GM11168 (cell line): Measurements from ENCODE around the gene SIRT2.
"Not testable (repeated sequence)": the region's sequence is repeated elsewhere in the genome, so short reads cannot be mapped to it uniquely, and the experiment has no call there.

Experiments
- in situ Hi-C: fragments of 300-500 bp; cut with MboI; formaldehyde crosslinking; loops from one replicate; pipeline ENCODE4 v1.12.0; 2022; ENCODE audit warnings: low sequenced_read_pairs; ENCODE audit not compliant: unreplicated experiment

The SIRT2 gene

DNA sequence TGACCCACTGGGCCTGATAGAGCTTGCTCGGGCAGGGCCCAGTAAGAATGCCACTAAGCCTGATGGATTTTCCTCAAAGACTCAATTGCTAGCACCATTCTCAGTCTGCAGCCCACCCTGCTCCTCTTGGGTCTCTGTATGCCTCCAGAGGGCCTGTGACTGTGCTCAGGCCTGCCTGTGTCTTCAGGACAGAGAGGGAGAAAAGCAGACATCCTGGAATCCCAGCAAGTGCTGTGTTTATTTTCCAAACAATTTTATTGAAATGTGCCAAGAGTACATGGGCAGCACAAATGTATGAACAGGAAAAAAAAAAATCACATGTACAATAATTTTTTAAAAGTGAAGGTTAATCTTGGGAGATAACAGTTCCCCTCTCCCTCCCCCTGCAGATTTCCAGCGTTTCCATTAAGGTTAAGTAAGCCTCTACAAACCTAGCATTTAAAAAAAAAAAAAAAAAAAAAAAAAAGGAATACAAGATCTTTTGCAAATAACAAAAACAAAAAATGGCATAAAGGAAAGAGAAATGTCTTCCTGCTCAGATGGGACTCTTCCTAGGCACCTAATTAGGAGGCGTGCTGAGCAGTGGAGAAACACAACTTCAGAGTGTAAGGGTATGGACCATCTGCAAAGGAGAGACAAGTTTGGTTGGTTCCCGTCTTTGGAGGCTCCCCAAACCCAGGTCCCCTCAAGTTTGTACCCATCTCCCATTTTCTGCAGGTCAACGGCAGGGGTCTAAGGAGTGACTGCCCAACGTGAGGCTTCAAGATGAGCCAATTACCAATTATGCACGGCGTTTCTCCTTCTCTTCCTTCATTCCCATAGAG lies 63.0 kb downstream of the SIRT2 start:
- in situ Hi-C loops = no loop called here

- in situ Hi-C loops = no loop called here
Observed at GRCh38 chr19:38834590-38834989, 64.8 kb downstream of the SIRT2 start.

GRCh38 chr19:38834104-38834490 lies 65.3 kb downstream of the SIRT2 start:
- in situ Hi-C loops = no loop called here

GRCh38 chr19:38833092-38833425 lies 66.4 kb downstream of the SIRT2 start:
- in situ Hi-C loops = no loop called here

DNA sequence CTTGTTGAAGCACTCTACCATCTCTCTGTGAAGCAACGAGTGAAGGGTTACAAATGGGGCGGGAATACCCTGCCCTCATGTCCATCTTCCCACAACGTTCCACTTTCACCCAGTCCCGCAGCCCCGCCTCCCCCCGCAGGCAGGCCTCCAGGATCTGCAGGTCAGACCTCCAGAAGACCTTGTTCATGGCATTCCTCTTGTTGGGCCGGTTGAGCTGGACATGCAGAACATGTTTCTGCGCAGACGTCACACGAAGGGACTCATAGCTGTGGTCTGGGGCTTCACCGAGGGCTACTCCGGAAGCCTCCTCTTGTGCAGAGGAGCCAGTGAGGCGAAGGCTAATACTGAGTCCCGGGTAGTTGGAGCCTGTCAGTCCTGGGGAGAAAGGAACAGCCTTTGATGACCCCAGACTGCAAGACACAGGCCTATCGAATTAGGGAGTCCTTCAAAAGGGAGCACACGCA lies 68.2 kb downstream of the SIRT2 start:
- in situ Hi-C loops = no loop called here

DNA sequence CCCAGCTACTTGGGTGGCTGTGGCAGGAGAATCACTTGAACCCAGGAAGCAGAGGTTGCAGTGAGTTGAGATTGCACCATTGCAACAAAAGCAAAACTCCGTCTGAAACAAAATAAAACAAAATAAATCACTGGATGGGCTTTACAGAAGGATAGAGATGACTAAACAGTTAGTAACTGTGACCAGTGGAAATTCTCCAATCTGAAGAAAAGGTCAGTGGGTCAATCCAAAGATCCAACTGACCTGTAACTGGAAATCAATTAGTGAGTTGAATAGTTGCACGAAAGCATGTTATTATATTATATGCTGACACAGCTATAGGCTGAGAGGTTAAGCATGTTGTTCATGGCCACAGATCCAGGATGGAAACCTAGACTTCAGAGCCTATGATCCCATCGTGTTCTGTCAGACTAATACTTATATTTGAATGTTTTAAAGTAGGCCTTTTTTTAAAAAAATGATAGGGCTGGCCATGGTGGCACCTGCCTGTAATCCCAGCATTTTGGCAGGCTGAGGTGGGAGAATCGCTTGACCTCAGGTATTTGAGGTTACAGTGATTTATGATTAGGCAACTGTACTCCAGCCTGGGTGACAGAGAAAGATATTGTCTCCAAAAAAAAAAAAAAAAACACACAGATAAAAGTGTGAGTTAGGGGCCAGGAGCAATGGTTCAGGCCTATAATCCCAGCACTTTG lies 69.2 kb downstream of the SIRT2 start:
- in situ Hi-C loops = no loop called here

DNA sequence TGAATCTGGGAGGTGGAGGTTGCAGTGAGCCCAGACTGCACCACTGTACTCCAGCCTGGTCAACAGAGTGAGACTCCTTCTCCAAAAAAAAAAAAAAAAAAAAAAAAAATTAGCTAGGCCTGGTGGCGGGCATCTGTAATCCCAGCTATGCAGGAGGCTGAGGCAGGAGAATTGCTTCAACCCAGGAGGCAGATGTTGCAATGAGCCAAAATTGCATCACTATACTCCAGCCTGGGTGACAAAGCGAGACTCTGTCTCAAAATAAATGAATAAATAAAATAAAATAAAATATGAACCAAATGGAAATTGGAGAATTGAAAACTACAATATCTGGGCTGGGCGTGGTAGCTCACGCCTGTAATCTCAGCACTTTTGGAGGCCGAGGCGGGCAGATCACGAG lies 70.2 kb downstream of the SIRT2 start:
- in situ Hi-C loops = not testable (repeated sequence)
